Measurements from ENCODE around the gene YWHAQ. TPM values are rescaled to one million over a fixed set of nuclear protein-coding genes. Genes with fewer than 3 reads are reported as not detected.

Gene YWHAQ
- total RNA-seq, 1 donor from 2014 or later, result 284 TPM

GRCh38 chr2:9535177-9535576, 95.6 kb downstream of the YWHAQ start:
- H3K27me3 ChIP-seq (ENCODE audit: control insufficient read depth, insufficient read depth, low read length), result no peaks in the 10 kb centered on the region
- no peak overlapping the region for H3K4me3 ChIP-seq (ENCODE audit: low read depth, low read length)
- H3K36me3 ChIP-seq (ENCODE audit: control insufficient read depth, insufficient read depth, low read length), result no peaks in the 10 kb centered on the region
- no peak for TF ChIP-seq CTCF (IDR thresholded peaks at IDR 0.05; ENCODE audit: insufficient read depth, low read length, poor library complexity, severe bottlenecking)
- no peak for DNase-seq (ENCODE audit: low read depth)

Other genes starting within 250 kb of the YWHAQ start
- 41.4 and 45.3 TPM in 2 replicates for gene ITGB1BP1, start 207.5 kb downstream of the YWHAQ start, total RNA-seq
- 39.0 and 43.1 TPM in 2 replicates for gene CPSF3, start 207.3 kb downstream of the YWHAQ start, total RNA-seq
- gene IAH1, start 156.4 kb downstream of the YWHAQ start, total RNA-seq, result 51.9 and 63.7 TPM in 2 replicates
- 47.9 and 61.3 TPM in 2 replicates for gene ADAM17, start 75.2 kb downstream of the YWHAQ start, total RNA-seq
- gene TAF1B, start 212.5 kb upstream of the YWHAQ start, total RNA-seq, result 15.0 and 17.7 TPM in 2 replicates

All from kidney epithelial cell (primary cell).